Measurements from ENCODE around the gene C5orf34.
"Not testable (repeated sequence)": the region's sequence is repeated elsewhere in the genome, so short reads cannot be mapped to it uniquely, and the experiment has no call there.

C5orf34 gene

DNA sequence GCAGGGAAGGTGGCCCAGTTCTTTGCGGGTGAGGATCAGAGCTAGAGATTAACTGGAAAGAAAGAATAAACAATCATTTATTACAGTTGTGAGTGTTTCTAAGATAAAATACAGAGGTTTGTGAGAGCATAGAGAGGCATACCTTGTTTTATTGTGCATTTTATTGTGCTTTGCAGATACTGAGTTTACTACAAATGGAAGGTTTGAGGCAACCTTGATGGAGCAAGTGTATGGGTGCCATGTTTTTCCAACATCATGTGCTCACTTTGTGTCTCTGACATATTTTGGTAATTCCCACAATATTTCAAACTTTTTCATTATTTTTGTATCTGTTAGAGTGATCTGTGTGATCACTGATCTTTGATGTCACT is 715 bp upstream of the C5orf34 start:
- no peak for DNase-seq (ENCODE audit: low read depth)

DNA sequence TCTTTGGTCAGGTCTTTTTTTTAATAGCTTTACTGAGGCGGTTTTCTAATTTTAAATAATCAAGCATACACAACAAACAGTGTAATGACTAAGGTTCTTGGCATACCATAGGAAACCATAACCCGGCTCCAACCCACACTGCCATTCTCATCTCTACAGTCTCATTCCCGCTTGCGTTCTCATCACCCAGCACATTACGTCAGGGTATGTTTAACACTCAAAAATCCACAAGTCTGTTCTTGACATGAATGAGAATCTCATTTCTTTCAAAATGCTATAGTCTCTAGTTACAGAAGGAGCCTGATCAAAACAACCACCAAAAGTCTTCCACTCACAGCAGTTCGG is 505 bp downstream of the C5orf34 start:
- peak; percentile 93 for DNase-seq (ENCODE audit: low read depth)

DNA sequence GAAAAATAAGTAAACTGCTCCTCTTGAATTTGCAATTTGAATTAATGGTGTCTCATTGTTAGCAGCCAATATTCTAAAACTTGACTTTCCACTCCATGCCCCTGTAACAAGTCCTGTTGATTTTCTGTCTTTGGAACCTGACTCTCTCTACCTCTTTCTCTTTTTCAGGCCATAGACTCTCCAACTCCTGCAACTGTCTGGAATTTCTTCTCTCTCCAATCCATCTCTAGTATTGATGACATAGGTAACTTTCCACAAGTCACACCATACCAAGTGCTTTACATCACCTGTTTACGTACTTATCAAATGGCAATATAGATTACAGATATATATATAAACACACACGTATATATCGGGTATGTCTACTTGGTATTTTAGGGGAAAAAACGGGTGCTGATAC is 923 bp downstream of the C5orf34 start:
- peak; percentile 14 for DNase-seq (ENCODE audit: low read depth)

DNA sequence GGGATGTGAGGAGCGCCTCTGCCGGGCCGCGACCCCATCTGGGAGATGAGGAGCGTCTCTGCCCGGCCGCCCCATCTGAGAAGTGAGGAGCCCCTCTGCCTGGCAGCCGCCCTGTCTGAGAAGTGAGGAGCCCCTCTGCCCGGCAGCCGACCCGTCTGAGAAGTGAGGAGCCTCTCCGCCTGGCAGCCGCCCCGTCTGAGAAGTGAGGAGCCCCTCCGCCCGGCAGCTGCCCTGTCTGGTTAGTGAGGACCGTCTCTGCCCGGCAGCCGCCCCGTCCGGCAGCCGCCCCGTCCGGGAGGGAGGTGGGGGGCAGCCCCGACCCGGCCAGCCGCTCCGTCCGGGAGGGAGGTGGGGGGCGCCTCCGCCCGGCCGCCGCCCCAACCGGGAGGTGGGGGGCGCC is 3.9 kb downstream of the C5orf34 start:
- DNase-seq (ENCODE audit: low read depth): not testable (repeated sequence)

DNA sequence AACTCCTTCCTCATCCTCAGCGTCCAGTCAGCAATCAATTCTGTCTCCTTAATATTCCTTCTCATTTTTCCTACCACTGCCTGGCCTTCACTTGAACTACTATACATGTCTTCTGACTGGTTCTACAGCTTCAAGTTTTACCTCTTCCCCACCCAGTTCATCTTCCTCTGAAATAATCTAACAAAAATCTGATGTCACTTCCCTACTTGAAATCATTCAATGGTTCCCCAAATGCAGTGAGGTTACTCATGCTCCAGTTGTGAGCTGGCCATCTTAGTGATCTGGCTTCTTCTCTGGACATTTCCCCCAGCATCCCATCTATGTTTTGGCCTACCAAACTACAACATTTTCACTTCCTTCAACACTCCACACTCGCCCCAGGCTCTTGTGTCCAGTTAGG is 16.4 kb downstream of the C5orf34 start:
- DNase-seq (ENCODE audit: low read depth): no peak

DNA sequence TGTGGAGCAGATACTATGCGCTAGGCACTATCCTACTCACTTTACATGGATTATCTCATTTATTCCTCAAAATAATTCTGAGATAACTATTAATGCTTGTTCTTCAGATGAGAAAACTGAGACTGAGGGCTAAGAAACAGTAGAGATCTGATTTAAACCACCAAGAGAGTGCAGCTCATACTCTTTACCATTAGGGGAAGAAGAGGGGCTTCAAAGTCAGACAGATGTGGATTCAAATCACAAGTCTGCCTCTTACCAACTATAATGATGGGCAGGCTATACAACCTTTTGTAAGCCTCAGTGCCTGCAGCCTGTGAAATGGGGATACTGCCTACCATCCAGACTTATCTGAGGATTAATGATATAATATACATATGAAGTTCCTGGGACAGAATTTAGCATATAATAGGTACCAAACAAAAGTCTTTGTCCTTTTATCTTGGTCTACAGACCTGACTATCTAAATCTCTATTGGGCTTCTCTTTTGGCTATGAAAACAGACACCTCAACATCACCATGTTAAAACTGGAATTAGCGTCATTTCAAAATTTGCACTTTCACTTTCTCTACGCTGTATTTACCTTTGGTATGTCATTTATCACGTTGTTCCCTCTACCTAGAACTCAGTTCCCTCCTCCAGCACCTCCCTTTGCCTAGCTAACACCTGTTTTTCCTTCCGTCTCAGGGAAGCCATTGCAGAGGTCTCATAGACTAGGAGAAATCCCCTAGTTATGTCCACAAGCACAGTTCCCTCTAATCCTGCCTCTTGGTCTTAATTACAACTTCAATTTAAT is 17.4 kb downstream of the C5orf34 start:
- DNase-seq (ENCODE audit: low read depth): no peak

DNA sequence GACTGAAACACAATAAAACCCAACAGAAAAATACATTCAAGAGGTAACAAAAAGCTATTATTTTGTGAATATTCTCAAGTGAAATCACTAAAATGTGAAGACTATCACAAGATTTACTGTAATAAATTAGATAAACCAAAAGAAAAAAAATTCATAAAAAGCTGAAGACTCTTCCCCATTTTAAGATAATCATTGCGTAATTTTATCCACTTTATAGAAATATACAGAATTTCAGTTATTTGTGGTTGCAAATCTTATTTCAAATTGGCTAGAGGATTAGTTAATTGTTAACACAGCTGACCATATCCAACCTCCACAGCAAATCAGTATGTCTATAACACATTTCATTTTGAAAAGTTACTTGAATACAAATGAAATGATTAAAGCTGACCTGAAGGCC is 23.6 kb downstream of the C5orf34 start:
- DNase-seq (ENCODE audit: low read depth): no peak

DNA sequence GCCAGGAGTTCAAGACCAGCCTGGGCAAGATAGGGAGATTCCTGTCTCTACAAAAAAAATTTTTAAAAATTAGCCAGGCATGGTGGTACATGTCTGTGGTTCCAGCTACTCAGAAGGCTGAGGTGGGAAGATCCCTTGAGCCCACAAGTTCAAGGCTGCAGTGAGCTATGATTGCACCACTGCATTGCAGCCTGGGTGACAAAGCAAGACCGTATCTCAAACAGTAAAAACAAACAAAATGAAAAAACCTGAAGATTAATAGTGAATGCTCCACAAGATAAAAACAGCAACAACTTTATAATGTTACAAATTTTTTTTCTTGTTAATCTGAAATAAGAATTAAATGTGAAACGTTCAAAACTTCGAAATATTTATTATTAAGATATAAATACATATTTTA is 28.6 kb downstream of the C5orf34 start:
- no peak for DNase-seq (ENCODE audit: low read depth)

DNA sequence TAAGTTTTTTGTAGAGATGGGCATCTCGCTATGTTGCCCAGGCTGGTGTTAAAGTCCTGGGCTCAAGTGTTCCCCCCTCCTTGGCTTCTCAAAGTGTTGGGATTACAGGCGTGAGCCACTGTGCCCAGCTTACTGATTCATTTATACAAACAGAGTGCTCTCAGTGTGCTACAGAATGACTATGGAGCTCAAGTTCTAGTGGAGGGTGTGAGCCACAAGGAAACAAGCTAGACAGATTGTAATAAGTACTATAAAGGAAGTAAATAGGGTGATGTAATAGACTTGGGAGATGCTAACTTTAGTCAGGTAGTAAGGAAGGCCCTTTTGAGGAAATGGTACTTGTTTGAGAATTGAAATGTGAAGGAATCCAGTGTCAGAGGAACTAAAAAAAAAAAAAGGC is 29.5 kb downstream of the C5orf34 start:
- DNase-seq (ENCODE audit: low read depth): peak; percentile 6

DNA sequence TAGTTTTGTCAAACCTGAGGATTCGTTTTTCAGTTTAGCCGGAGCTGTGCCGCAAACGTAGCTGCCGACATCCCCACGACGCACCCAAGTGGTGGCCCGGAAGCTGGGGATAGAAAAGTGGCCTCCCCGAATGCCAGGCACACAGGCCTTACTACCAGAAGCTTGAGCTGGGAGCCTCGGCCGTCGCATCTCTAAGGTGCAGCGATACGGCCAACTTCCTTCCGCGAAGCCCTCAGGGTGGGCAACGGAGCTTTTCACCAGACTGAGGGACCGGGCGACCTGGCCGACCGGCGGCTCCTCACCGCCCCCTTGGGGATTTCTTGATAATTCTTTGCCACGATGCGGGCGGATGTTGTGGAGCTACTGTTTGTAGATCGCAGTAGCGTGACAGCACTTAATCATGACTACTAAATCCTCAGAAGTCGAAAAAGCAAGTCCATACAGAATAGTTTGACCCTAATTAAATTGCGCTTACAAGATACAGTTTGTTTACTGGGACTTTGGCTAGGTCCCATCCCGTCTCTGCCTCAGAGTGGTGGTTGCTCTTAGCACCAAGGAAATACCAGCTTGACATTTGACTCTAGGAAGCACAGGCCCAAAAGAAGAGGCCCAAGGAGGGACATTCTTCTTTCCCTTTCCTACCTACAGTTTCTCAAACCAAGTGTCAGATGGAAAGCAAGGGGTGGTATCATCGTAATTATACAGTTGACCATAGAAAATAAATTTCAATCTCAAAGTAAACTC is 30.7 kb downstream of the C5orf34 start:
- peak; percentile 87 for DNase-seq (ENCODE audit: low read depth)

DNA sequence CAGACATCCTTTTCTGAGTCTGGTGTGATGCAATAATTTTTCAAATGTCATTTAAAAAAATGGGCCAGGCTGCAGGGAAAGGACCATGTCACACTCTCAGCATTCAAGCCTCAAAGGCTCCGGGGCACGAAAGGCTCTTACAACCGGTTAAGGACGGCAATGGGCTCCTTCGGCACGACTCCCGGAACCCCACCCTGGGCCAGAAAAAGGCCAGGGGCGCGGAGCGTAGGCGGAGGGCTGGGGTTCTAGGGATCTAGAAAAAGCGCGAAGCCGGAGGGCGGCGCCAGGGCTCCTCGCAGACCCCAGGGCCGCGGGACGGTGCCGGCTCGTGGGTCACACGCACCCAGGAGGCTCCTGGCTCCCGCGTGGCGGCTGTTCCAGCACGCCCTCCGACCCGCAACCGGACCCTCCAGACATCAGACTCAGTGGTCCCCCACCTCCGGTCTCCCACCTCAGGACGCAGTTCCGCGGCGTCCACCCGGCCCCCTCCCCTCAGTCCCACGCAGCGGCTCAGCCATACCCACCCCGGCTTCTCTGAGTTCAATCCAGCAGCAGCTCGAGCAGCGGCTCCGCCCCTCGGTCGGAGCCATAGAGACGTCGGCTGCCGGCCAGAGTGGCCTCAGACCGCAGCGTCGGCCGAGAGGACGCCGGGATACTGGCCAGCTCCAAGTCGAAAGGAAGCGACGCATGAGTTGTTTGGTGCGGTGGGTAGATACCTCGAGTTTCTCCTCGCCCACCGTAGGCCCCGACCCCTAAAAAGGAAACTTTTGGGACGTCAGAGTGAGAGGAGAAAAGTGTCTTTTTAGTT is 31.4 kb downstream of the C5orf34 start, which contains the start of gene TMEM267:
TSS of gene TMEM267 (minus strand) at position 568 of the 808 bp plus-strand sequence. CDS start 29,896 bp downstream, outside the sequence.
- peak; percentile 95 for DNase-seq (ENCODE audit: low read depth)

DNA sequence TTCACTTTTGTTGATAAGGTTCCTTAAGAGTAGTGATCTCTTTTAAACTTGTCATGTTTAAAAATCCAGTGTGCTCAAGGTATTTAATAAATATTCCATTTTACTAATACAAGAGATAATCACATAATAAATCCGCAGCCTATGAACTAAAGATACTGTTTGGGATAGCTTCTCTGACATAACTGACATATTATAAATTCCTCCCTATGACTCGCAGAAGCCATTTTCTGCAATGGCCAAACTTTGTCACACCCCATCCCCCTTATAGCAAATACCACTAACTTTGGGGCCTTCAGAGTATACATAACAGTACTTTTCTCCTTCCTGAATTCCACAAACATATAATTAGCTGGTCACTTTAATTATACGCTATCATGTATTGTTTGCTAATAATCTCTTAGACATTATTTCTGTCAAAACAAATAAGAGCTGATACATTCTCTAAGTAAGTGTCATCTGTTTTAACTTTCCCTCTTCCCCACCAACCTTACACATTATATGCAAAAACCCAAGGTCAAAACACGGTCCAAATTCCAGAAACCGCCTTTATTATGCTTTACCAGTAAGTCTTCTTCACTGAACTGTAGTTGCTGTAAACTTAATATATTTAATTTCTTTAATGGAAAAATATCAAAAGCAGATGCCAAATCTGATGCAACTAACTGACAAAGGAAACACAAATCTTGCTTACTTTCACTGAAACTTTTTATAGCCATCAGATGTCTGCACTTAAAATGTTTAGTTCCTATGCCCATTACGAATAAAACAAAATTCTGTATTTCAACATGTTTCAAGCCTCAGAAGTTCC is 32.3 kb downstream of the C5orf34 start:
- peak; percentile 19 for DNase-seq (ENCODE audit: low read depth)

DNA sequence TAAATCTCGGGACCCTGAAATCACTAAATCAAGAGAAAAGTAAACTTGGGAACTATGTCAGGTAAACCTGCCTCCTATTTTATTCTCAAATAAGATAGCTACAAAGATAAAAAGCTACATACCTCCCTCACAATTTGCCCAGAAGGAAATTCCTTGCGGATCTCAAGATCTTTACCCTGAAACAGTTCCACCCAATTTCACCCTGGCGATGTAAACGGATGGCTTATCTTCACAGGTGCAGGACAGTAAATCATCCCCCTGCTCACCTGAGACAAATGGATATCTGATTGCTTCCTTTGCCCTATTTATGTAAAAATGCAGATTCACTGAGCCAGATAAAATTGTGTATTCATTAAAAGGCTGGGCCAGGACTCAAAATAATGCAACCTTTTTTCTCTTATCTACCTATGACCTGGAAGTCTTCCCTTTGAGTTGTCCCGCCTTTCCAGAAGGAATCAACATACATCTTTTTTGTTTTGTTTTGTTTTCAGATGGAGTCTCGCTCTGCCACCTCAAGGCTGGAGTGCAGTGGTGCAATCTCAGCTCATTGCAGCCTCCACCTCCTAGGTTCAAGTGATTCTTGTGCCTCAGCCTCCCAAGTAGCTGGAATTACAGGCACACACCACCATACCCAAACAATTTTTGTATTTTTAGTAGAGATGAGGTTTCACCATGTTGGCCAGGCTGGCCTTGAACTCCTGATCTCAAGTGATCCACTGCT is 45.1 kb downstream of the C5orf34 start:
- no peak for DNase-seq (ENCODE audit: low read depth)

DNA sequence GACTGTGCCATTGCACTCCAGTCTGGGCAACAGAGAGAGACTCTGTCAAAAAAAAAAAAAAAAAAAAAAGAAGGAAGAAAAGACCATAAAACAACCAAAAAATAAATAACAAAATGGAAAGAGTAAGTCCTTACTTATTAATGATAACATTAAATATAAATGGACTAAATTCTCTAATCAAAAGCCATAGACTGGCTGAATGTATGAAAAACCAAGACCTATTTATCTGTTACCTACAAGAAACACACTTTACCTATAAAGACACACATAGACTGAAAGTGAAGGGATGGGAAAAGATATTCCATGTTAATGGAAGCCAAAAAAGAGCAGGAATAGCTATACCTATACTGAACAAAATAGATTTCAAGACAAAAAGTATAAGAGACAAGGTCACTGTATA is 47.8 kb downstream of the C5orf34 start:
- no peak for DNase-seq (ENCODE audit: low read depth)

DNA sequence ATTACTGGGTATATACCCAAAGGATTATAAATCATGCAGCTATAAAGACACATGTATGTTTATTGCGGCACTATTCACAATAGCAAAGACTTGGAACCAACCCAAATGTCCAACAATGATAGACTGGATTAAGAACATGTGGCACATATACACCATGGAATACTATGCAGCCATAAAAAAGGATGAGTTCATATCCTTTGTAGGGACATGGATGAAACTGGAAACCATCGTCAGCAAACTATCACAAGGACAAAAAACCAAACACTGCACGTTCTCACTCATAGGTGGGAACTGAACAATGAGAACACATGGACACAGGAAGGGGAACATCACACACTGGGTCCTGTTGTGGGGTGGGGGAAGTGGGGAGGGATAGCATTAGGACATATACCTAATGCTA is 49.5 kb downstream of the C5orf34 start:
- not testable (repeated sequence) for DNase-seq (ENCODE audit: low read depth)

DNA sequence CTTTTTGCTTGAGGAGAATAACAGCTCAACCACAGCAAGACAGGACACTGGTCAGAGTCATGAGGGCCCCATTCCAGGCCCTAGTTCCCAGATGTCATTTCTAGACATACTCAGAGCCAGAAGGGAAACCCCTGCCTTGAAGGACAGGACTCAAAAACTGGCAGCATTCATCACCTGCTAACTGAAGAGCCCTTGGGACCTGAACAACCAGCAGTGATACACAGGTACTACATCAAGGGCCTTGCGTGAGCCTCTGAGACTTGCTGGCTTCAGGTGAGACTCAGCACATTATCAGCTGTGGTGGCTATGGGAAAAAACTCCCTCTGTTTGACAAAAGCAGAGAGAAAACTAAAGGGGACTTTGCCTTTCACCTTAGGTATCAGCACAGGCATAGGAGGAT is 53.9 kb downstream of the C5orf34 start:
- DNase-seq (ENCODE audit: low read depth): no peak

DNA sequence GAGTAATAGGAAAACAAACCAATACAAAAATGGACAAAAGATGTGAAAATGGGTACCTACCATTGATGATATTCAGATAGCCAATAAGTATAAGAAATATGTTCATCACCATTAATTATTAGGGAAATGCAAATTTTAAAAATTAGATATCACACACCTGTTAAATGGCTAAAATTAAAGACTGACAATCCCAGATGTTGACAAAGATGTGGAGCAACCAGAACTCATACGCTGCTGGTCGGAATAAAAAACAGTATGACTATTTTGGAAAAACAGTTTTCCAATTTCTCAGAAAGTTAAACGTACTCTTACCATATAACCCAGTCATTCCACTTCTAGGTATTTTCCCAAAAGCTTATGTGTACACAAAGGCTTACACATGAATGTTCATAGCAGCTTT is 58.4 kb downstream of the C5orf34 start:
- no peak for DNase-seq (ENCODE audit: low read depth)

DNA sequence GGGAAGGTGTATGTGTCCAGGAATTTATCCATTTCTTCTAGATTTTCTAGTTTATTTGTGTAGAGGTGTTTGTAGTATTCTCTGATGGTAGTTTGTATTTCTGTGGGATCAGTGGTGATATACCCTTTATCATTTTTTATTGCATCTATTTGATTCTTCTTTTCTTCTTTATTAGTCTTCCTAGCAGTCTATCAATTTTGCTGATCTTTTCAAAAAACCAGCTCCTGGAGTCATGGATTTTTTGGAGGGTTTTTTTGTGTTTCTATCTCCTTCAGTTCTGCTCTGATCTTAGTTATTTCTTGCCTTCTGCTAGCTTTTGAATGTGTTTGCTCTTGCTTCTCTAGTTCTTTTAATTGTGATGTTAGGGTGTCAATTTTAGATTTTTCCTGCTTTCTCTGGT is 73.4 kb downstream of the C5orf34 start:
- DNase-seq (ENCODE audit: low read depth): not testable (repeated sequence)

DNA sequence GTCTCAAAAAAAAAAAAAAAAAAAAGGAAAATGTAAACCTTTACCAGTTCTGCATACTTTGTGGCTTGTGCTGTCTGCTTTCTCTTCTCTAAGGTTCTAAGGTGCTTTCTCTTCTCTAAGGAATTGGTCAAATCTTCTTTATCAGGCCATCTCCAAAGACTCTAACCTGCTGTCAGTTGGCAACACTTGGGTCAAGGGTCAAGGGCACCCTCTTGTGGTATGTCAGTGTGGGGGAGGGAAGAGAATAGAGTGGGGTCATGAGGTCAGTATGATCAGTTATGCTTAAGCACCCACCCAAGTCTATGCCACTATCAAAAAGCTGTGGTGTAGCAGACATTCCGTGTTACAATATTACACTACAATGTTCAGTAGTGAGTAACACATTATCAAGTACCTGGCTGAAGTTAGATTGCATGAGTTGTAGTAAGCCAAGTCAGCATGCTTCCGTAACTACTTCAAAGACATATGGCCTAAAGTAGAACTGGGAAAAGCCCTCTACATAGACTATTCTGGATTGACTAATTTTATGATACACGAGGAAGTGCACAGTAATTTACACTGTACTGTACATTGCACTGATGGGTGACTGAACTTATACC is 77.8 kb downstream of the C5orf34 start:
- DNase-seq (ENCODE audit: low read depth): no peak
